Activated T-cell treated with anti-CD3 and anti-CD28 coated beads, Interleukin-2, amount 50 U/mL, for 4 hours (primary cell): ENCODE results near the gene CTAGE9. TPM values are rescaled to one million over a fixed set of nuclear protein-coding genes. Genes with fewer than 3 reads are reported as not detected.
"Not testable (repeated sequence)": the region's sequence is repeated elsewhere in the genome, so short reads cannot be mapped to it uniquely, and the experiment has no call there.

Source experiments
- ATAC-seq, 2 donors: fragments of 200-7000 bp; cut with Tn5 transposase; one replicate each; pipeline ENCODE4 v1.10.0; 2021
- DNase-seq: peaks from one replicate; pipeline ENCODE4 v3.0.0-alpha.2; 2020
- H3K27me3 Mint-ChIP-seq: one replicate; pipeline ENCODE4 v1.8.0; 2021; ENCODE audit warnings: low read depth, mixed read lengths
- H3K36me3 Mint-ChIP-seq: one replicate; pipeline ENCODE4 v1.8.0; 2022; ENCODE audit warnings: mixed read lengths; ENCODE audit not compliant: insufficient read depth
- H3K4me1 Mint-ChIP-seq: one replicate; pipeline ENCODE4 v1.8.0; 2021; ENCODE audit warnings: low read depth, mixed read lengths
- H3K4me3 Mint-ChIP-seq: one replicate; pipeline ENCODE4 v1.8.0; 2021; ENCODE audit warnings: mild to moderate bottlenecking, moderate library complexity, mixed read lengths
- H3K9me3 Mint-ChIP-seq: one replicate; pipeline ENCODE4 v1.8.0; 2021; ENCODE audit warnings: mixed read lengths
- total RNA-seq, 3 donors: library from RNA; stranded (reverse); gene quantifications; one replicate each; pipeline ENCODE4 v1.2.1, GENCODE V29; 2021

The CTAGE9 gene
- total RNA-seq, 3 donors from 2014 or later: not detected

DNA sequence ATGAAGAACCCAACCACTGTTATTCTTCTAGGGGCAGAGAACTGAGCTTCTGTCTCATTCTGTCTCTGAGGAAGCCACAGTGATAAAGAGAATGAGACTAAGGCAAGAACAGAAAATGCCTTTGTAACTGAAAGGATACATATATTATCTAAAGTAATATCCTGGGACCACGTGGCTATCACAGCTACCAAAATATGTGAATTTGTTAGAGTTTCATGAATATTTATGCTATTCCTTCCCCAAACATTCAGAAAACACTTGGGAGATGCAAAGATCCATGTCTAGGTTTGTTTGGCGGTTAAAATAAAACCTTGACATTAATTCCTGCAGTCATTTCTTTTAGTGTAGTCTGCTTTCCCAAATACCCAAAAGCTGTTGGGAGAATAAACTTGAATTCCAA, 6.9 kb downstream of the CTAGE9 start:
- not testable (repeated sequence) for ATAC-seq, H3K9me3 Mint-ChIP-seq, H3K4me1 Mint-ChIP-seq, DNase-seq, H3K4me3 Mint-ChIP-seq, H3K36me3 Mint-ChIP-seq, H3K27me3 Mint-ChIP-seq

- DNase-seq, H3K4me1 Mint-ChIP-seq, H3K27me3 Mint-ChIP-seq, H3K4me3 Mint-ChIP-seq, ATAC-seq, H3K9me3 Mint-ChIP-seq, H3K36me3 Mint-ChIP-seq: not testable (repeated sequence)
Measured at GRCh38 chr6:131700851-131701250, 10.0 kb downstream of the CTAGE9 start.

- DNase-seq (no peak), ATAC-seq (no peak)
- Mint-ChIP-seq H3K27me3 (peaks cover 2% of the 10 kb centered on the region), H3K9me3 (no peaks in the 10 kb centered on the region), H3K36me3 (no peaks in the 10 kb centered on the region), H3K4me1 (no peaks in the 10 kb centered on the region), H3K4me3 (no peak overlapping the region)
Measured at GRCh38 chr6:131696956-131697355, 13.9 kb downstream of the CTAGE9 start.

DNA sequence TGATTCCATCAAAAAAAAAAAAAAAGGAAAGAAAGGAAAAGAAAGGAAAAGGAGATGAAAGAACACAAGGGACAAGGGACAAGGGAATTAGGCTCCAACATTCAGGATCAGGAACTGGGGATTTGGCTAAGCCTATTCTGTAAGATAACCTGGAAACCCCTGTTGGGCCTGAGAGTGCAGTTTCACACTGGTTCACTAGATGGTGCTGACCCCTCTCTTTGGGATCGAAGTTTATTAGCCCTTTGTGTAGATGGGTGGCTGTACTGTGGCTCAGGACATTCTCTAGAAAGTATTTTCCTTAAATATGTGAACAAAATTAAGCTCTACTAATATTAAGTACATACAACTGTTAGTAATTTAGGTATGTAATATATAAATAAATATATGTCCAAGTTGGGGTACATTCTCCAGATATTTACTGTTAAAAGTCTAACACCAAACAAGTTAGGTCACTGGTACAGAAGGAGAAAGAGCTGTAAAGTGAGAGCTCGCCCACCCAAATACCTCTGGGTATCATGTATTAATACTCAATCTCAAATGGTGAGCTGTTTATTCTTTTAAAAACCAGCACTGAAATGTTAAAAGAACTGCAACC, 15.9 kb downstream of the CTAGE9 start:
- Mint-ChIP-seq H3K27me3 (peaks cover 2% of the 10 kb centered on the region), H3K4me1 (no peaks in the 10 kb centered on the region), H3K36me3 (no peaks in the 10 kb centered on the region), H3K9me3 (no peaks in the 10 kb centered on the region), H3K4me3 (no peak overlapping the region)
- ATAC-seq (peak; percentile 50 to 70), DNase-seq (no peak)

DNA sequence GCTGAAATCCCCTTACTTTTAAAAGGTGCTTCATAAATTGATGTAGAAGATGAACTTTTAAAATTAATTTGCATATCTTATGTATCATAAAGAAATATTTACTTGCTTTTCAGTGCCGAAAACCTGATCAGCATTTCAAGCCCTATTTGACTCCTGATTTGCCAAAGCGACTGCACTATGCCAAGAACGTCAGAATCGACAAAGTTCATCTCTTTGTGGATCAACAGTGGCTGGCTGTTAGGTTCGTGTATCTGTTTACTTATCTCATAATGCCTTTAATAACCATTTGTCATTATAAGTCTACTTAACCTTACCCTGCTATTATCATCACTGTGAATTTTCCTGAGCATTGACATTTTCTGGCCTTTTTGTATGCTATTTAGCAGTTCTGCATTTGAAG, 17.4 kb downstream of the CTAGE9 start:
- no peaks in the 10 kb centered on the region for H3K36me3 Mint-ChIP-seq
- H3K4me1 Mint-ChIP-seq: peaks cover 3% of the 10 kb centered on the region
- H3K9me3 Mint-ChIP-seq: no peaks in the 10 kb centered on the region
- ATAC-seq: no peak
- H3K4me3 Mint-ChIP-seq: no peak overlapping the region
- peaks cover 2% of the 10 kb centered on the region for H3K27me3 Mint-ChIP-seq
- no peak for DNase-seq

DNA sequence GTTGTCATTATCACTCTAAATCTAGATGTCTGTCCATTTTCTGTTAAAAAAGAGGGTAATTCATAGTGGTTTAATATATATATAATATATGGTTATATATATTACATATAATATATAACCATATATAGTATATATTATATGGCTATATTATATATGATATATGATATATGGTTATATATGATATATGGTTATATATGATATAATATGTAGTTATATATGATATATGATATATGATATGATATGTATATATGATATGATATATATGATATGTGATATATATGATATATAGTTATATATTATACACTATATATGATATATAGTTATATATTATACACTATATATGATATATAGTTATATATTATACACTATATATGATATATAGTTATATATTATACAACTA, 18.2 kb downstream of the CTAGE9 start:
- peaks cover 6% of the 10 kb centered on the region for H3K4me1 Mint-ChIP-seq
- H3K9me3 Mint-ChIP-seq: no peaks in the 10 kb centered on the region
- no peak for ATAC-seq
- no peaks in the 10 kb centered on the region for H3K36me3 Mint-ChIP-seq
- H3K4me3 Mint-ChIP-seq: no peak overlapping the region
- H3K27me3 Mint-ChIP-seq: peaks cover under 1% of the 10 kb centered on the region
- no peak for DNase-seq

DNA sequence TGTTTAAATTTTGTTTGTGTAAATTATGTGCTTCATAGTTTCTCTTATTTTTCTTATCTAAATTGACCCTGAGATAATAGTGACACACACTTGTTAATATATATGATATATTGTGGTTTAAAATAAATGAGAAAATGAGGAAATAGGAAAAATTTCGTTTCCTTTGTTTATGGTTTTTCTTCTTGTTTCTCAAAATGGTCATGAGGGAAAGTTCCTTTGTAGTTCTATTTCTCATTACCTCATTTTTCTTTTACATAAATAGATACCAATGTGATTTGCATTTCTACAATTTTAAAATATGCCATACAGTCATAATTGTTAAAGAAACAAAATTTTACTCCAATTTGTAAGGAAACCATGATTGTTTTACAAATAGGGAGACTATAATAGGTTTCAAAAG, 18.8 kb downstream of the CTAGE9 start:
- DNase-seq (no peak), ATAC-seq (no peak)
- Mint-ChIP-seq H3K36me3 (no peaks in the 10 kb centered on the region), H3K4me3 (no peak overlapping the region), H3K4me1 (peaks cover 6% of the 10 kb centered on the region), H3K27me3 (no peaks in the 10 kb centered on the region), H3K9me3 (no peaks in the 10 kb centered on the region)

DNA sequence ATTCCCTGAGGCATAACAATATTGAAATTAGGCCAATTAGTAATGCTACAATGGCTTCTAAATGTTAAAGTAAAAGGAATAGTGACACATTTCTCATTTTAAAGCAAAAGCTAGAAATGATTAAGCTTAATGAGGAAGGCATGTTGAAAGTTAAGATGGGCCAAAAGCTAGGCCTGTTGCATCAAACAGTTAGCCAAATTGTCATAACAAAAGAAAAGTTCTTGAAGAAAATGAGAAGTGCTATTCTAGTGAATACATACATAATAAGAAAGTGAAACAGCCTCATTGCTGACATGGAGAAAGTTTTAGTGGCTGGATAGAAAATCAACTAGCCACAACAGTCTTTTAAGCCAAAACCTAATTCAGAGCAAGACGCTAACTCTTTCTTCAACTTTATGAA, 22.5 kb downstream of the CTAGE9 start:
- no peaks in the 10 kb centered on the region for H3K9me3 Mint-ChIP-seq
- no peaks in the 10 kb centered on the region for H3K27me3 Mint-ChIP-seq
- no peak overlapping the region for H3K4me3 Mint-ChIP-seq
- peaks cover 6% of the 10 kb centered on the region for H3K4me1 Mint-ChIP-seq
- no peaks in the 10 kb centered on the region for H3K36me3 Mint-ChIP-seq
- ATAC-seq (peak; percentile 30 to 48), DNase-seq (no peak)

DNA sequence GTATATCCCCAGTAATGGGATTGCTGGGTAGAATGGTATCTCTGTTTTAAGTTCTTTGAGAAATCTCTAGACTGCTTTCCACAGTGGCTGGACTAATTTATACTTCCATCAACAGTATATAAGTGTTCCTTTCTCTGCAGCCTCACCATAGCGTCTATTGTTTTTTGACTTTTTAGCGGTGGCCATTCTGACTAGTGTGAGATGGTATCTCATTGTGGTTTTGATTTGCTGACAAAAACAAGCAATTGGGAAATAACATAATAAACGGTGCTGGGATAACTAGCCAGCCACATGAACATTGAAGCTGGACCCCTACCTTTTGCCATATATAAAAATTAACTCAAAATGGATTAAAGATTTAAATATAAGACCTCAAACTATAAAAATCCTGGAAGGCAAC, 23.8 kb downstream of the CTAGE9 start:
- ATAC-seq (no peak), DNase-seq (no peak)
- Mint-ChIP-seq H3K4me1 (peaks cover 8% of the 10 kb centered on the region), H3K36me3 (no peaks in the 10 kb centered on the region), H3K4me3 (no peak overlapping the region), H3K27me3 (no peaks in the 10 kb centered on the region), H3K9me3 (no peaks in the 10 kb centered on the region)

DNA sequence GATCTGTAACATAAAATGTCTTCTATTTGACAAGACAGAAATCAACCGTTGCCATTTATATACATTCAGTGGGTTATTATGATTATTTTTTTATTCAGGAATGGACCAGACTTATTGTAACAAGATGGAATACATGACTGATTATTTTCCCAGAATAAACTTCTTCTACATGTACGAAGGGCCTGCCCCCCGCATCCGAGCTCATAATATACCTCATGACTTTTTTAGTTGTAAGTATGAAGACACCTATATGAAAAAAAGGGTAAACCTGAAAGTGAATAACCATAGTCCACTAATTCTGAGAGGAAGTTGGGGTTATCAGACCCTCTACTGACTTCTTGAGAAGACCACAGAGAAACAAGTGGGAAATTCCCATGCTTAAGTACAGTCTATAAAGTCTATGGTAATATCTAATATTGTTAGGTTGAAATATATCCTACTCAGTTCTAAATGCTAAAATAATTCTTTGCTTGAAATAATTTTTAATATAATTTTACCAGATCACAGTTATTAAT, 25.5 kb downstream of the CTAGE9 start:
- H3K4me1 Mint-ChIP-seq: peaks cover 8% of the 10 kb centered on the region

DNA sequence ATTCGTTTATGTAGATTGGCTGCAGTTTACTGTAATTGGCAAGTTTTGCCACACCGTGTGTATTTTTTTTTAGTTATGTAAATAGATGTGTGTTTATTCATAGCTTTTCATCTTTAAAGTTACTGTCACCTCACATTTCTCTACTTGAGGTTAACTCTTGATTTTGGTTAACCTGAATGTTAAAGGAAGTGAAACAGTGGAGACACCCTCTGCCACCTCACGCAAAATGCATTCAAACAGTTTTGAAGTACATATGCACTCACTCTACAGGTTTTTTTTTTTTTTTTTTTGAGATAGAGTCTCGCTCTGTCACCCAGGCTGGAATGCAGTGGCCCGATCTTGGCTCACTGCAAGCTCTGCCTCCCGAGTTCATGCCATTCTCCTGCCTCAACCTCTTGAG, 27.3 kb downstream of the CTAGE9 start:
- DNase-seq (no peak), ATAC-seq (no peak)

More for the DNA sequence above, 25.5 kb downstream of the CTAGE9 start:
- DNase-seq (no peak), ATAC-seq (peak; percentile 48 to 58)
- no peaks in the 10 kb centered on the region for H3K36me3 Mint-ChIP-seq
- H3K9me3 Mint-ChIP-seq: no peaks in the 10 kb centered on the region
- H3K27me3 Mint-ChIP-seq: no peaks in the 10 kb centered on the region
- no peak overlapping the region for H3K4me3 Mint-ChIP-seq

DNA sequence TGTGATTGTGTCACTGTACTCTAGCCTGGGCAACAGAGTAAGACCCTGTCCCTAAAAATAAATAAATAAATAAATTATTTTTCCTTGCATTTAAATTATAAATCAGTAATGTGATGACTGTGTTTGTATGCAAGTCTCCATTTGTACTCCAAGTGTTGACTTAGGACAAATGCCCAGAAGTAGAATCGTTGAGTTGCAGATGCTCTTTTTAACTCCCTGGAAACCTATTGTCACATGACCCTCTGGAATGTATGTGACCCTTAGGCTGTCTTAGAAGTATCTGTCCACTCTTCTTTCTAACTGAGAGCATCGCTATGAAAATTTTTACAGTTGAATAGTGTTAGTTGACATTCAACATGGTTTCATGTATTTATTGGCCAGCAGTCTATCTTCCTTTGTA, 28.4 kb downstream of the CTAGE9 start:
- Mint-ChIP-seq H3K36me3 (no peaks in the 10 kb centered on the region), H3K4me1 (peaks cover 2% of the 10 kb centered on the region), H3K4me3 (no peak overlapping the region), H3K9me3 (no peaks in the 10 kb centered on the region), H3K27me3 (no peaks in the 10 kb centered on the region)
- DNase-seq: no peak
- ATAC-seq: no peak

More for the DNA sequence above, 27.3 kb downstream of the CTAGE9 start:
- Mint-ChIP-seq H3K36me3 (no peaks in the 10 kb centered on the region), H3K4me3 (no peak overlapping the region), H3K27me3 (no peaks in the 10 kb centered on the region), H3K4me1 (peaks cover 6% of the 10 kb centered on the region), H3K9me3 (no peaks in the 10 kb centered on the region)

- DNase-seq: no peak
- Mint-ChIP-seq H3K4me3 (no peak overlapping the region), H3K36me3 (no peaks in the 10 kb centered on the region), H3K4me1 (peaks cover 2% of the 10 kb centered on the region), H3K27me3 (no peaks in the 10 kb centered on the region), H3K9me3 (no peaks in the 10 kb centered on the region)
- ATAC-seq: no peak
Measured at GRCh38 chr6:131681585-131681984, 29.2 kb downstream of the CTAGE9 start.

GRCh38 chr6:131680868-131681267, 29.9 kb downstream of the CTAGE9 start:
- H3K4me3 Mint-ChIP-seq: no peak overlapping the region
- no peak for DNase-seq
- peaks cover 2% of the 10 kb centered on the region for H3K4me1 Mint-ChIP-seq
- no peaks in the 10 kb centered on the region for H3K9me3 Mint-ChIP-seq
- H3K36me3 Mint-ChIP-seq: no peaks in the 10 kb centered on the region
- no peaks in the 10 kb centered on the region for H3K27me3 Mint-ChIP-seq
- ATAC-seq: no peak

- no peak for ATAC-seq
- no peaks in the 10 kb centered on the region for H3K36me3 Mint-ChIP-seq
- peaks cover 2% of the 10 kb centered on the region for H3K4me1 Mint-ChIP-seq
- no peak overlapping the region for H3K4me3 Mint-ChIP-seq
- H3K27me3 Mint-ChIP-seq: no peaks in the 10 kb centered on the region
- H3K9me3 Mint-ChIP-seq: no peaks in the 10 kb centered on the region
- DNase-seq: no peak
Measured at GRCh38 chr6:131678442-131678841, 32.4 kb downstream of the CTAGE9 start.
